Kasumi-1 (cell line): ENCODE measurements around the gene AMOTL2.
A peak's percentile ranks its signal among the peaks of the same experiment; 100 is the strongest.

Source experiments
- DNase-seq, 2 experiments: peaks; one replicate each; lab custom pipeline; 2025; lab: John Stamatoyannopoulos, UW

AMOTL2 gene

GRCh38 chr3:134333522-134334181, 40.6 kb downstream of the AMOTL2 start:
- DNase-seq, result no peak

- DNase-seq, result no peak
Observed at GRCh38 chr3:134332344-134332743, 41.9 kb downstream of the AMOTL2 start.

GRCh38 chr3:134331811-134332199, 42.4 kb downstream of the AMOTL2 start:
- DNase-seq, result no peak

- DNase-seq, result no peak
Observed at GRCh38 chr3:134330883-134331810, 43.1 kb downstream of the AMOTL2 start.

- DNase-seq, result no peak
Observed at GRCh38 chr3:134328846-134329245, 45.4 kb downstream of the AMOTL2 start.

GRCh38 chr3:134328147-134328591, 46.1 kb downstream of the AMOTL2 start:
- peak; percentile 10 to 31 for DNase-seq

- DNase-seq, result no peak
Observed at GRCh38 chr3:134327594-134327975, 46.7 kb downstream of the AMOTL2 start.

- no peak for DNase-seq
Observed at GRCh38 chr3:134326760-134327593, 47.3 kb downstream of the AMOTL2 start.

GRCh38 chr3:134326126-134326525, 48.1 kb downstream of the AMOTL2 start:
- no peak for DNase-seq

GRCh38 chr3:134325706-134326105, 48.5 kb downstream of the AMOTL2 start:
- DNase-seq, result no peak

- DNase-seq, result no peak
Observed at GRCh38 chr3:134325061-134325705, 49.1 kb downstream of the AMOTL2 start.

- DNase-seq, result no peak
Observed at GRCh38 chr3:134323966-134324962, 50.0 kb downstream of the AMOTL2 start.

- no peak for DNase-seq
Observed at GRCh38 chr3:134322286-134322685, 52.0 kb downstream of the AMOTL2 start.

GRCh38 chr3:134320749-134321148, 53.5 kb downstream of the AMOTL2 start:
- DNase-seq, result no peak

- no peak for DNase-seq
Observed at GRCh38 chr3:134319931-134320330, 54.3 kb downstream of the AMOTL2 start.

GRCh38 chr3:134318166-134318565, 56.1 kb downstream of the AMOTL2 start:
- DNase-seq, result no peak

- DNase-seq, result no peak
Observed at GRCh38 chr3:134317106-134317947, 56.9 kb downstream of the AMOTL2 start.

GRCh38 chr3:134315286-134316106, 58.8 kb downstream of the AMOTL2 start:
- DNase-seq, result no peak
